IMR-90 (cell line): ENCODE results near the gene KCTD19. TPM values are rescaled to one million over a fixed set of nuclear protein-coding genes. Genes with fewer than 3 reads are reported as not detected.

Experiments used
- ATAC-seq: fragments of 200-7000 bp; cut with Tn5 transposase; 2 replicates; pipeline ENCODE4 v1.9.1; 2020; ENCODE audit warnings: low read depth, mild to moderate bottlenecking, moderate library complexity
- BruUV-seq: library from RNA; stranded (reverse); fragments of 400-500 nt; replicated peaks from 2 replicates; lab custom pipeline; 2021; lab: Mats Ljungman, UMichigan
- CTCF ChIA-PET: fragments of 300-600 bp; formaldehyde crosslinking; extraction: SDS; loops from one replicate; lab custom pipeline; 2021; ENCODE audit warnings: antibody characterized with exemption; lab: Yijun Ruan, JAX
- POLR2A ChIA-PET: fragments of 300-600 bp; sonication (Branson Sonifier 250); formaldehyde crosslinking; loops from one replicate; lab custom pipeline; 2022; ENCODE audit warnings: antibody characterized with exemption; ENCODE audit not compliant: unreplicated experiment; lab: Charles Lee
- DNase-seq: peaks from one replicate; pipeline ENCODE4 v3.0.0; 2013
- H2AFZ ChIP-seq: replicated peaks from 2 replicates; pipeline ENCODE3; 2013; ENCODE audit warnings: low read length, mild to moderate bottlenecking; ENCODE audit not compliant: poor library complexity
- H2AK5ac ChIP-seq: 2 replicates; pipeline ENCODE4 v1.6.1; 2013; ENCODE audit warnings: low read depth, low read length, inconsistent platforms
- H2AK9ac ChIP-seq: replicated peaks from 2 replicates; pipeline ENCODE3; 2013; ENCODE audit warnings: mild to moderate bottlenecking, low read depth, low read length, moderate library complexity; ENCODE audit not compliant: poor library complexity
- H2BK120ac ChIP-seq: 2 replicates; pipeline ENCODE4 v1.6.1; 2013; ENCODE audit warnings: low read depth, low read length, inconsistent platforms
- H2BK15ac ChIP-seq: 3 replicates; pipeline ENCODE4 v1.6.1; 2013; ENCODE audit warnings: low read depth, low read length, inconsistent platforms
- H2BK20ac ChIP-seq: 2 replicates; pipeline ENCODE4 v1.6.1; 2013; ENCODE audit warnings: low read depth, mild to moderate bottlenecking, inconsistent platforms, low read length, moderate library complexity
- H2BK5ac ChIP-seq: 2 replicates; pipeline ENCODE4 v1.6.1; 2013; ENCODE audit warnings: mild to moderate bottlenecking, low read depth, low read length, inconsistent platforms; ENCODE audit not compliant: poor library complexity, severe bottlenecking
- H3K14ac ChIP-seq: replicated peaks from 2 replicates; pipeline ENCODE4 v1.6.1; 2013; ENCODE audit warnings: low read depth, low read length, inconsistent platforms
- H3K18ac ChIP-seq: 2 replicates; pipeline ENCODE4 v1.6.1; 2013; ENCODE audit warnings: low read depth, low read length, control low read depth
- H3K23ac ChIP-seq: 2 replicates; pipeline ENCODE4 v1.6.1; 2013; ENCODE audit warnings: low read depth, low read length, inconsistent platforms
- H3K27ac ChIP-seq: 2 replicates; pipeline ENCODE4 v1.5.1; 2013; ENCODE audit warnings: mild to moderate bottlenecking, control low read depth, low read length; ENCODE audit not compliant: insufficient read depth
- H3K27me3 ChIP-seq: 2 replicates; pipeline ENCODE4 v1.6.1; 2013; ENCODE audit warnings: low read length; ENCODE audit not compliant: control insufficient read depth, insufficient read depth
- H3K36me3 ChIP-seq: 2 replicates; pipeline ENCODE4 v1.6.1; 2013; ENCODE audit warnings: low read length, mixed read lengths; ENCODE audit not compliant: control insufficient read depth, insufficient read depth
- H3K4ac ChIP-seq: 2 replicates; pipeline ENCODE4 v1.6.1; 2013; ENCODE audit warnings: low read depth, low read length, inconsistent platforms
- H3K4me1 ChIP-seq: 2 replicates; pipeline ENCODE4 v1.6.1; 2013; ENCODE audit warnings: low read length, mixed read lengths; ENCODE audit not compliant: control insufficient read depth, insufficient read depth
- H3K4me2 ChIP-seq: 2 replicates; pipeline ENCODE4 v1.6.1; 2013; ENCODE audit warnings: low read depth, mild to moderate bottlenecking, control low read depth, low read length, moderate library complexity
- H3K4me3 ChIP-seq: 2 replicates; pipeline ENCODE4 v1.5.1; 2013; ENCODE audit warnings: low read depth, mild to moderate bottlenecking, control low read depth, low read length, moderate library complexity; ENCODE audit not compliant: insufficient read depth
- H3K56ac ChIP-seq: 2 replicates; pipeline ENCODE4 v1.6.1; 2013; ENCODE audit warnings: low read length, inconsistent platforms; ENCODE audit not compliant: insufficient read depth; ENCODE audit errors: extremely low read depth
- H3K79me1 ChIP-seq, 2 experiments: 2 replicates each; pipeline ENCODE4 v1.6.1; 2013; ENCODE audit warnings: low read length in 2 of 2, inconsistent platforms in 1 of 2, low read depth in 1 of 2
- H3K9ac ChIP-seq: 2 replicates; pipeline ENCODE4 v1.6.1; 2013; ENCODE audit warnings: low read depth, low read length, control low read depth
- H3K9me1 ChIP-seq: 2 replicates; pipeline ENCODE4 v1.6.1; 2013; ENCODE audit warnings: low read length, inconsistent platforms; ENCODE audit not compliant: insufficient read depth
- H3K9me3 ChIP-seq: 2 replicates; pipeline ENCODE4 v1.6.1; 2013; ENCODE audit warnings: low read length; ENCODE audit not compliant: control insufficient read depth, insufficient read depth
- H4K20me1 ChIP-seq: 2 replicates; pipeline ENCODE4 v1.6.1; 2013; ENCODE audit warnings: low read length, inconsistent platforms; ENCODE audit not compliant: insufficient read depth
- H4K5ac ChIP-seq: 2 replicates; pipeline ENCODE4 v1.6.1; 2013; ENCODE audit warnings: mild to moderate bottlenecking, low read depth, low read length, control low read depth
- H4K8ac ChIP-seq, 2 experiments: 2 replicates each; pipeline ENCODE4 v1.6.1; 2013; ENCODE audit warnings: low read depth in 2 of 2, low read length in 2 of 2, control low read depth in 1 of 2, inconsistent platforms in 1 of 2
- H4K91ac ChIP-seq: 2 replicates; pipeline ENCODE4 v1.6.1; 2013; ENCODE audit warnings: low read depth, low read length, inconsistent platforms; ENCODE audit not compliant: insufficient read depth
- CEBPB ChIP-seq: IDR thresholded peaks from 2 replicates; pipeline ENCODE4 v1.6.1; 2012; ENCODE audit warnings: low read depth, low read length, improper control_type of control experiment
- CHD1 ChIP-seq: IDR thresholded peaks from 2 replicates; pipeline ENCODE4 v1.6.1; 2012; ENCODE audit warnings: low read depth, low read length, improper control_type of control experiment
- CTCF ChIP-seq: conservative IDR thresholded peaks from 2 replicates; pipeline ENCODE4 v1.5.1; 2012; ENCODE audit warnings: mild to moderate bottlenecking, low read depth, low read length, improper control_type of control experiment
- ELK1 ChIP-seq: fragments of 150-350 bp; IDR thresholded peaks from 2 replicates; pipeline ENCODE4 v1.6.1; 2016; ENCODE audit warnings: low read depth, mild to moderate bottlenecking, low read length, moderate library complexity, borderline replicate concordance
- FOS ChIP-seq: fragments of 150-350 bp; IDR thresholded peaks from 2 replicates; pipeline ENCODE4 v1.6.1; 2016; ENCODE audit warnings: low read depth, low read length
- MAFK ChIP-seq: IDR thresholded peaks from 2 replicates; pipeline ENCODE4 v1.6.1; 2012; ENCODE audit warnings: low read depth, low read length, improper control_type of control experiment
- MAZ ChIP-seq: IDR thresholded peaks from 2 replicates; pipeline ENCODE4 v1.6.1; 2012; ENCODE audit warnings: low read depth, mild to moderate bottlenecking, low read length, improper control_type of control experiment, moderate library complexity, borderline replicate concordance
- MXI1 ChIP-seq: IDR thresholded peaks from 2 replicates; pipeline ENCODE4 v1.6.1; 2012; ENCODE audit warnings: low read depth, mild to moderate bottlenecking, low read length, moderate library complexity, borderline replicate concordance
- RAD21 ChIP-seq: IDR thresholded peaks from 2 replicates; pipeline ENCODE4 v1.6.1; 2012; ENCODE audit warnings: low read length, improper control_type of control experiment
- RCOR1 ChIP-seq: IDR thresholded peaks from 2 replicates; pipeline ENCODE4 v1.6.1; 2012; ENCODE audit warnings: mild to moderate bottlenecking, low read length, improper control_type of control experiment; ENCODE audit not compliant: insufficient replicate concordance
- RFX5 ChIP-seq: IDR thresholded peaks from 2 replicates; pipeline ENCODE4 v1.8.0; 2012; ENCODE audit warnings: low read depth, mild to moderate bottlenecking, low read length, moderate library complexity
- SMC3 ChIP-seq: fragments of 150-350 bp; IDR thresholded peaks from 2 replicates; pipeline ENCODE4 v1.6.1; 2016; ENCODE audit warnings: low read depth, mild to moderate bottlenecking, antibody characterized with exemption, low read length, moderate library complexity
- USF2 ChIP-seq: fragments of 150-350 bp; IDR thresholded peaks from 2 replicates; pipeline ENCODE4 v1.6.1; 2017; ENCODE audit warnings: mild to moderate bottlenecking, antibody characterized with exemption, low read length, low read depth
- WGBS, 2 experiments: methylation state at CpG; one replicate each; pipeline versions ENCODE4 v1.1.5 to v1.1.7; 2013; ENCODE audit warnings: missing lambda C conversion rate in 2 of 2; ENCODE audit not compliant: insufficient read length in 1 of 2; ENCODE audit errors: extremely low coverage in 2 of 2; 5-methylcytosine and 5-hydroxymethylcytosine counted together
- dilution Hi-C: fragments of 300-500 bp; cut with HindIII; formaldehyde crosslinking; loops from one replicate; pipeline ENCODE4 v1.14.3; 2018; ENCODE audit warnings: low sequenced_read_pairs; ENCODE audit not compliant: unreplicated experiment
- in situ Hi-C: fragments of 300-500 bp; cut with MboI; formaldehyde crosslinking; loops from 3 replicates; pipeline ENCODE4 v1.14.3; 2019; ENCODE audit warnings: low sequenced_read_pairs, inconsistent platforms, mixed read lengths
- intact Hi-C: fragments of 100-400 bp; cut with micrococcal nuclease; formaldehyde crosslinking; loops from 2 replicates; pipeline ENCODE4 v1.10.0; 2022
- polyA plus RNA-seq, 3 experiments: library from polyadenylated mRNA; depleted of rRNA; stranded (reverse); fragments of >200 nt; gene quantifications; 2 replicates each; pipeline ENCODE4 v1.2.3, GENCODE V29; 2012; ENCODE audit warnings: low replicate concordance in 1 of 3
- total RNA-seq: library from RNA; depleted of rRNA; stranded (reverse); fragments of >200 nt; gene quantifications from 2 replicates; pipeline ENCODE4 v1.2.3, GENCODE V29; 2012

KCTD19 gene
- total and polyA plus RNA-seq, 2 of the 4 experiments (the other 2 are of a cell fraction): under 0.01 to 0.07 TPM

- Histone ChIP-seq H3K4me3 (peak overlapping the region; percentile 45), H2BK15ac (peak overlapping the region; percentile 96), H3K23ac (peak overlapping the region; percentile 94), H2BK5ac (peak overlapping the region; percentile 95), H3K9me1 (peaks cover 26% of the 10 kb centered on the region), H3K36me3 (0 out of 2 replicates have a peak, but pooled peaks cover 3% of the 10 kb centered on the region), H3K9me3 (no peaks in the 10 kb centered on the region), H4K5ac (peak overlapping the region; percentile 58), H2AK5ac (peak overlapping the region; percentile 98), H4K20me1 (0 out of 2 replicates have a peak, but pooled peaks cover 4% of the 10 kb centered on the region), H2BK120ac (peak overlapping the region; percentile 99), H3K27ac (peak overlapping the region; percentile 91), H4K8ac (peak overlapping the region; percentile 79 to 92), H4K91ac (peak overlapping the region; percentile 97), H3K4ac (peak overlapping the region; percentile 99), H2AFZ (peak overlapping the region; percentile 92), H3K56ac (peak overlapping the region; percentile 92), H2AK9ac (peak overlapping the region; percentile 94), H3K4me2 (peak overlapping the region; percentile 87), H3K9ac (peak overlapping the region; percentile 82), H3K79me1 (peaks cover 13 to 33% of the 10 kb centered on the region in 2 experiments; a peak in 3 of 4 replicates), H3K18ac (peak overlapping the region; percentile 66), H3K14ac (peak overlapping the region; percentile 95), H2BK20ac (peak overlapping the region; percentile 99), H3K27me3 (no peaks in the 10 kb centered on the region), H3K4me1 (peaks cover 24% of the 10 kb centered on the region)
- ChIA-PET CTCF (no interaction called here), POLR2A (no interaction called here)
- intact Hi-C loops: loop anchor here (1.0 kb wide), 1 partner anchor 33 kb away; no protein-coding TSS in a partner anchor
- ATAC-seq (peak; percentile 57), DNase-seq (peak; percentile 90)
- no TSS peak for BruUV-seq
- in situ Hi-C loops: no loop called here
- dilution Hi-C loops: no loop called here
- 48% methylated on average over 4 of the region's 13 CpGs; no CpG with 5 or more reads in 1 of the 2 experiments for WGBS, 2 experiments
- TF ChIP-seq USF2 (no peak), MAZ (peak; percentile 85), ELK1 (no peak), SMC3 (no peak), RCOR1 (no peak), CEBPB (no peak), RAD21 (no peak), MXI1 (no peak), MAFK (no peak), RFX5 (no peak), CHD1 (no peak; the same call in 1 of the 2 replicates), CTCF (no peak), FOS (peak; percentile 56; the same call in 1 of the 2 replicates)
These were observed 48.4 kb downstream of the KCTD19 start for GRCh38 chr16:67277999-67278772.
